Uterus (tissue), 2 donors: ENCODE measurements around the gene C1orf146.

Source experiments
- CTCF ChIP-seq, 4 experiments: fragments of 200-600 bp in 2 of 4; fragments of 450-650 bp in 2 of 4; sonication (generic) in 2 of 4; IDR thresholded peaks; one replicate each; pipeline ENCODE4 v1.5.1; 2016 to 2019; ENCODE audit warnings: antibody characterized with exemption in 4 of 4, mild to moderate bottlenecking in 2 of 4, moderate library complexity in 1 of 4
- POLR2A ChIP-seq, 2 donors: fragments of 450-650 bp; IDR thresholded peaks; one replicate each; pipeline ENCODE4 v1.6.1; 2016; ENCODE audit warnings: antibody characterized with exemption in 2 of 2, mild to moderate bottlenecking in 1 of 2, moderate library complexity in 1 of 2

- TF ChIP-seq CTCF (IDR thresholded peaks at IDR 0.05) (no peak), POLR2A (IDR thresholded peaks at IDR 0.05) (no peak)
Measured at GRCh38 chr1:92273039-92273438, 55.3 kb downstream of the C1orf146 start.
